Retinal pigment epithelial cell (primary cell): ENCODE data around the gene PRND.
"Not testable (repeated sequence)": the region's sequence is repeated elsewhere in the genome, so short reads cannot be mapped to it uniquely, and the experiment has no call there.

Experiments
- DNase-seq: peaks from one replicate; pipeline ENCODE4 v3.0.0-alpha.2; 2010; ENCODE audit warnings: low read depth
- H3K4me3 ChIP-seq: 2 replicates; pipeline ENCODE4 v1.5.1; 2011; ENCODE audit warnings: mild to moderate bottlenecking, low read length, control low read depth, moderate library complexity
- CTCF ChIP-seq: conservative IDR thresholded peaks from 2 replicates; pipeline ENCODE4 v1.5.1; 2011; ENCODE audit warnings: low read depth, low read length, control low read depth, inconsistent platforms

PRND gene

GRCh38 chr20:4694076-4694475, 27.6 kb upstream of the PRND start:
- H3K4me3 ChIP-seq: no peak overlapping the region
- no peak for TF ChIP-seq CTCF
- DNase-seq: no peak

GRCh38 chr20:4697189-4697830, 24.4 kb upstream of the PRND start:
- DNase-seq: no peak
- H3K4me3 ChIP-seq: no peak overlapping the region
- TF ChIP-seq CTCF: no peak

- no peak overlapping the region for H3K4me3 ChIP-seq
- no peak for DNase-seq
- no peak for TF ChIP-seq CTCF
These were observed 23.9 kb upstream of the PRND start for GRCh38 chr20:4697831-4698221.

GRCh38 chr20:4699216-4699615, 22.5 kb upstream of the PRND start:
- no peak for TF ChIP-seq CTCF
- no peak overlapping the region for H3K4me3 ChIP-seq
- no peak for DNase-seq

- no peak overlapping the region for H3K4me3 ChIP-seq
- no peak for TF ChIP-seq CTCF
- no peak for DNase-seq
These were observed 21.8 kb upstream of the PRND start for GRCh38 chr20:4699957-4700356.

- no peak for TF ChIP-seq CTCF
- DNase-seq: no peak
- no peak overlapping the region for H3K4me3 ChIP-seq
These were observed 19.0 kb upstream of the PRND start for GRCh38 chr20:4702562-4703280.

- no peak for DNase-seq
- TF ChIP-seq CTCF: no peak
- H3K4me3 ChIP-seq: no peak overlapping the region
These were observed 18.4 kb upstream of the PRND start for GRCh38 chr20:4703281-4703676.

GRCh38 chr20:4706941-4707340, 14.8 kb upstream of the PRND start:
- not testable (repeated sequence) for DNase-seq

More at GRCh38 chr20:4706941-4707340, 14.8 kb upstream of the PRND start:
- H3K4me3 ChIP-seq: not testable (repeated sequence)
